Ovary (tissue), 3 donors: ENCODE data around the gene C8A.

Source experiments
- POLR2A ChIP-seq: fragments of 450-650 bp; IDR thresholded peaks from one replicate; pipeline ENCODE4 v1.6.1; 2017; ENCODE audit warnings: antibody characterized with exemption, mild to moderate bottlenecking, moderate library complexity
- TF ChIP-seq, protein P1 (sequence below), 3 donors: fragments of 450-650 bp in 2 of 3; fragments of 200-600 bp in 1 of 3; IDR thresholded peaks; one replicate each; pipeline versions ENCODE4 v1.5.1 to v1.8.0; 2016 to 2022; ENCODE audit warnings: antibody characterized with exemption in 3 of 3, mild to moderate bottlenecking in 1 of 3
- donor health status: DM: no; HTN: no; CAD: no.

GRCh38 chr1:56866656-56867055 is 12.1 kb downstream of the C8A start:
- no peak for TF ChIP-seq POLR2A
- TF ChIP-seq, protein P1, sequence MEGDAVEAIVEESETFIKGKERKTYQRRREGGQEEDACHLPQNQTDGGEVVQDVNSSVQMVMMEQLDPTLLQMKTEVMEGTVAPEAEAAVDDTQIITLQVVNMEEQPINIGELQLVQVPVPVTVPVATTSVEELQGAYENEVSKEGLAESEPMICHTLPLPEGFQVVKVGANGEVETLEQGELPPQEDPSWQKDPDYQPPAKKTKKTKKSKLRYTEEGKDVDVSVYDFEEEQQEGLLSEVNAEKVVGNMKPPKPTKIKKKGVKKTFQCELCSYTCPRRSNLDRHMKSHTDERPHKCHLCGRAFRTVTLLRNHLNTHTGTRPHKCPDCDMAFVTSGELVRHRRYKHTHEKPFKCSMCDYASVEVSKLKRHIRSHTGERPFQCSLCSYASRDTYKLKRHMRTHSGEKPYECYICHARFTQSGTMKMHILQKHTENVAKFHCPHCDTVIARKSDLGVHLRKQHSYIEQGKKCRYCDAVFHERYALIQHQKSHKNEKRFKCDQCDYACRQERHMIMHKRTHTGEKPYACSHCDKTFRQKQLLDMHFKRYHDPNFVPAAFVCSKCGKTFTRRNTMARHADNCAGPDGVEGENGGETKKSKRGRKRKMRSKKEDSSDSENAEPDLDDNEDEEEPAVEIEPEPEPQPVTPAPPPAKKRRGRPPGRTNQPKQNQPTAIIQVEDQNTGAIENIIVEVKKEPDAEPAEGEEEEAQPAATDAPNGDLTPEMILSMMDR (IDR thresholded peaks at IDR 0.05) = no peak
